HG03575 (cell line): ENCODE measurements around the gene RALGPS1.

ENCODE experiments used
- ATAC-seq: cut with Tn5 transposase; IDR thresholded peaks from one replicate; pipeline ENCODE4 v1.9.1; 2021; ENCODE audit not compliant: unreplicated experiment, insufficient number of reproducible peaks, low FRiP score; ENCODE audit errors: extremely low read depth

Gene RALGPS1

GRCh38 chr9:127061411-127061810 lies 146.8 kb downstream of the RALGPS1 start:
- no peak for ATAC-seq

- ATAC-seq = no peak
These were observed 149.8 kb downstream of the RALGPS1 start for GRCh38 chr9:127064335-127064734.

DNA sequence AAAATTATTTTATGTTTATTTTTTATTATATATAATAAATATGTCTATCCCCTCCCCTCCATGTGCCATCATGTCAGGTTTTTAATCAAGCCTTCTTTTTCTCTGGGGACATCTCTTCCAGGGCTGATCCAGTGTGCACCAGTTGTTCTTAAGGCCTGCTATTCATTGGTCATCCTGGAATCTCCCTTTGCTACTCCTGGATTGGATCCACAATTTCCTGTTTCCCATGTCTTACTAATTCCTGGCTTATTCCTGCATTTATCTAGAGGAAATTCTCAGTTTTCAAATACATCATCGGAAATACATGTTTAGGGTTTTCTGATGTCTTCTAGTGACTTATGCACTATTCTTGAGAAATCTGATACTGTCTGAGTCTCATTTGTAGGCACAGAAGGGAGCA lies 151.0 kb downstream of the RALGPS1 start:
- ATAC-seq = no peak

GRCh38 chr9:127066060-127066850 lies 151.7 kb downstream of the RALGPS1 start:
- no peak for ATAC-seq

DNA sequence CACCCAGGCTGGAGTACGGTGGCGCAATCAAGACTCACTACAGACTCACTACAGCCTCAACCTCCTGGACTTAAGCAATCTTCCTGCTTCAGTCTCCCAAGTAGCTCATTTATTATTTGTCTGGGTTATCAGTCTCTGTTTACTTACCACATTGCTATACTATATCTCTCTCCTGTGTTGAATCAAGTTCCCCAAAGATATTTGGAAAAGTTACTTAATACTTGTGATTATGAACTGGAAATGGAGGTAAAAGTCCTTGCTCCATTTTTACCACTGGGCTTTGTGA lies 152.2 kb downstream of the RALGPS1 start:
- no peak for ATAC-seq

GRCh38 chr9:127067603-127068220 lies 153.1 kb downstream of the RALGPS1 start:
- no peak for ATAC-seq

- ATAC-seq = no peak
These were observed 160.3 kb downstream of the RALGPS1 start for GRCh38 chr9:127074561-127075548.

GRCh38 chr9:127075624-127076372 lies 161.2 kb downstream of the RALGPS1 start:
- no peak for ATAC-seq

DNA sequence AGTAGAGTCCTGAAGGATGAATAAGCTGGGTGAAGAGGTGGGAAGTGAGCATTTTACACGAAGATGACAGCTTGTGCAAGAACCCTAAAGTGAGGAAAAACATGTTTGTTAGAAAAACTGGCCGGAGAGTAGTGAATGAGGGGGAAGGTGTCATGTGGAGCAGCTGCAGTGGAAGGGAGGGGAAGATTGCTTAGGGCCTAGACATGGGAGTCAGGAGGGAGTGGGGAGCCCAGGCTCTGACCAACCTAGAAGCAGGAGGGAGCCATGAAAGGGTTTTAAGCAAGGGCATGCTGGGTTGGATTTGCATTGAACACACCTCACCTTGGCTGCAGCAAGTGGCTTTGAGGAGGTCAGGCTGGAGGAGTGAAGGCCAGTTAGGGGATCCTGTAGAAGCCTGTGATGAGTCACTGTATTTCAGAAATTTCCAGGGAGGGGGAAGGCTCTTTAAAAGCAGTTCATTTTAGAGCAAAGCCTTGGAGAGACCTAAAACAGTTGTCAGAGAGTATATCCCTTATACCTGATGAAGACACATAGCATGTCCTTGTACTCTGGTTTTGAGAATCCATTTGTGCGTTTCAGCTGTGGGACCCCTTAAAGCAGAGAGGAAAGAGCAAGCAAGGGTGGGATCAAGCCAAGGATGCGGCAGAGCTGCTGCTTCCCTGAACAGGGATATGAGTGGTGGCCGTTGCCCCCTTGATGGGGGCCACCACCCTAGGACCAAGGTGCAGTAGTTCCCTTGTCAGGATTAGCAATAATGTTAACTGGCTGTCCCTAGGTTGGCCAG lies 162.5 kb downstream of the RALGPS1 start:
- ATAC-seq = no peak

- ATAC-seq = no peak
These were observed 163.0 kb downstream of the RALGPS1 start for GRCh38 chr9:127077644-127077946.

DNA sequence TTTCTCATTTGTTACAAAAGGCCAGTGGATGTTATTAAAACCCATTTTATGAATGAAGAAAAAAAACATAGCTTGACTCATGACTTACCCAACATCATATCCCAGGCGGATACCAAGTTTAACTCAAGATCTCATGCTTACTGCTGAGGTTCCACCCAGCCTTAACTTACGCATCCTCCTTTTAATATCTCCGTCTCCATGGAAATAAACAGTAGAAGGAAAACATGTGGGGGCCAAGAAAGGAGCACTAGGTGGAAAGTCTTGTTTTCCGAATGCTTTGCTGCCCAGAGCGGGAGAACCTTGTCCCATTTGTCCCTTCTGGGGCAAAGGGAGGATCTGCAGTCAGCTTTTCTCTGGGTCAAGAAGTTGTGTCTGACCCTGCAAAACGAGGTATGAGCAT lies 163.8 kb downstream of the RALGPS1 start:
- no peak for ATAC-seq

DNA sequence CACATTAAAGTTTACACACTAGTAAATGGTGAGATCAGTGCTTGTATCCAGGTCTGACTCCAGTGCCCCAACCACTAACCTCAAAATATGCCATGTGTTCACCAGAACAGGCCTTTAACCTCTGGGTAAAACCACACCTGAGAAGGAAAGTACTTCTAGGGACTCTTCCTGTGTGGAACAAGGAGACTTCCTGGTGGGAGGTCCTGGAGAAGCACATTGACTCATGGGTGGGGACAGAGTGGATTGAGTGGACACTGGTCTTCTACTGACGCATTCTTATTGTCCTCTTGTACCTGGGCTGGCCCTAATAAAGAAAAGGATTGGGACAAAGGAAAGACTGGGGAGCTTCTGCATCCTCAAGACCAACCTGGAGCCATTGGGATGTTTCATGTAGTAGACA lies 164.4 kb downstream of the RALGPS1 start:
- no peak for ATAC-seq

DNA sequence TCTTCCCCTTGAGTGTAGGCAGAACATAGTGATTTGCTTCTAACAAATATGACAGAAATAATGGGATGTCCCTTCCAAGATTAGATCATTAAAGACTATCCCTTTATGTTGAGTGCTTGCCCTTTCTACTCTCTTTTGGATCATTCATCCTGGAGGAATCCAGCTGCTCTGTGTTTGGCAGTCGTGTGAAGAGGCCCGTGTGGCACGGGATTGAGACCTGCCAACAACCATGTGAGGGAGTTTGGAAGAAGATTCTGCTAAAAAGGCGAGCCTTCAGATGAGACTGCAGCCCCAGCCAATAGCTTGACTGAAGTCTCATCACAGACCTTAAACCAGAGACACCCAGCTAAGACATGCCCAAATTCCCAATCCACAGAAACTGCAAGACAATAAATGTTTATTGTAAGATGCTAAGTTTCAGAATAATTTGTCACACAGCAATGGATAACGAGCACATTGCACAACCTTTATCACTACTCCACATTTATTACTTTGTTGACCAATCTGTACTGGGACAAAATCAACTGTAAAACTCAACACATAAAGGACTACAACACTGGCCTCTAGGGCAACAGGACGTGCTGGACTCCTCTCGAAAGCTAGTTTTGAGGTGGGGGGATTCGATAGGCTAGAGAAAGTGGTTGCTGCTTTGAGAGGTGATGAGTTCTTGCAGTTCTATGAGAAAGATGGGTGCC lies 165.0 kb downstream of the RALGPS1 start:
- no peak for ATAC-seq

- ATAC-seq = no peak
These were observed 166.9 kb downstream of the RALGPS1 start for GRCh38 chr9:127081250-127082185.

GRCh38 chr9:127083138-127083980 lies 168.8 kb downstream of the RALGPS1 start:
- ATAC-seq = no peak
